ENCODE measurements around the gene CHRM4. TPM values are rescaled to one million over a fixed set of nuclear protein-coding genes. Genes with fewer than 3 reads are reported as not detected.
A peak's percentile ranks its signal among the peaks of the same experiment; 100 is the strongest.

Gene CHRM4
- polyA plus RNA-seq, 1 experiment: 0.10 TPM

GRCh38 chr11:46393231-46393616, 1.6 kb upstream of the CHRM4 start:
- Histone ChIP-seq H3K36me3 (ENCODE audit: control insufficient read depth, insufficient read depth, low read length) (peaks cover 13% of the 10 kb centered on the region), H3K27me3 (ENCODE audit: control insufficient read depth, insufficient read depth, low read length) (peaks cover 20% of the 10 kb centered on the region), H3K4me3 (ENCODE audit: low read depth, low read length) (no peak overlapping the region)
- ChIA-PET POLR2A (no interaction called here), CTCF (interaction anchor here (0.7 to 7.2 kb wide), 7 partner anchors 8 to 149 kb away, joined by 3 to 81 read pairs (median 12); no protein-coding TSS in a partner anchor)
- no peak for DNase-seq (ENCODE audit: low read depth)
- TF ChIP-seq CTCF (IDR thresholded peaks at IDR 0.05; ENCODE audit: insufficient read depth, low read depth, low read length): no peak

- Histone ChIP-seq H3K4me3 (ENCODE audit: low read depth, low read length) (peak overlapping the region; percentile 41), H3K27me3 (ENCODE audit: control insufficient read depth, insufficient read depth, low read length) (peaks cover 20% of the 10 kb centered on the region), H3K36me3 (ENCODE audit: control insufficient read depth, insufficient read depth, low read length) (peaks cover 9% of the 10 kb centered on the region)
- ChIA-PET POLR2A (no interaction called here), CTCF (interaction anchor here (0.6 to 7.2 kb wide), 21 partner anchors 7 to 504 kb away, joined by 3 to 81 read pairs (median 4); partner anchors contain the start of gene ATG13)
- no peak for TF ChIP-seq CTCF (IDR thresholded peaks at IDR 0.05; ENCODE audit: insufficient read depth, low read depth, low read length)
- no peak for DNase-seq (ENCODE audit: low read depth)
Measured at GRCh38 chr11:46392421-46393230, 1.1 kb upstream of the CHRM4 start.

- peaks cover 20% of the 10 kb centered on the region for H3K27me3 ChIP-seq (ENCODE audit: control insufficient read depth, insufficient read depth, low read length)
- ChIA-PET POLR2A (no interaction called here), CTCF (interaction anchor here (0.9 to 7.2 kb wide), 17 partner anchors 8 to 227 kb away, joined by 3 to 81 read pairs (median 4); partner anchors contain the start of gene ATG13)
- peak overlapping the region; percentile 41 for H3K4me3 ChIP-seq (ENCODE audit: low read depth, low read length)
- peaks cover 1% of the 10 kb centered on the region; the same call in 1 of the 2 replicates for H3K36me3 ChIP-seq (ENCODE audit: control insufficient read depth, insufficient read depth, low read length)
- TF ChIP-seq CTCF (IDR thresholded peaks at IDR 0.05; ENCODE audit: insufficient read depth, low read depth, low read length): no peak
- no peak for DNase-seq (ENCODE audit: low read depth)
Measured at GRCh38 chr11:46391186-46391577, 394 bp downstream of the CHRM4 start.

- POLR2A ChIA-PET: no interaction called here
Measured at GRCh38 chr11:46390331-46391171, 1.0 kb downstream of the CHRM4 start.

More at GRCh38 chr11:46390331-46391171, 1.0 kb downstream of the CHRM4 start:
- DNase-seq (ENCODE audit: low read depth): no peak
- Histone ChIP-seq H3K36me3 (ENCODE audit: control insufficient read depth, insufficient read depth, low read length) (no peaks in the 10 kb centered on the region), H3K4me3 (ENCODE audit: low read depth, low read length) (no peak overlapping the region), H3K27me3 (ENCODE audit: control insufficient read depth, insufficient read depth, low read length) (peaks cover 20% of the 10 kb centered on the region)
- no peak for TF ChIP-seq CTCF (IDR thresholded peaks at IDR 0.05; ENCODE audit: insufficient read depth, low read depth, low read length)
- CTCF ChIA-PET: interaction anchor here (0.6 to 7.2 kb wide), 18 partner anchors 9 to 228 kb away, joined by 3 to 81 read pairs (median 6); partner anchors contain the start of gene ATG13
